Activated T-cell treated with anti-CD3 and anti-CD28 coated beads, Interleukin-2, amount 50 U/mL, for 4 hours (primary cell): Measurements from ENCODE around the gene STAB1. TPM values are rescaled to one million over a fixed set of nuclear protein-coding genes. Genes with fewer than 3 reads are reported as not detected.
"Not testable (repeated sequence)": the region's sequence is repeated elsewhere in the genome, so short reads cannot be mapped to it uniquely, and the experiment has no call there.

Experiments
- ATAC-seq, 2 donors: fragments of 200-7000 bp; cut with Tn5 transposase; one replicate each; pipeline ENCODE4 v1.10.0; 2021
- DNase-seq: peaks from one replicate; pipeline ENCODE4 v3.0.0-alpha.2; 2020
- H3K27me3 Mint-ChIP-seq: one replicate; pipeline ENCODE4 v1.8.0; 2021; ENCODE audit warnings: low read depth, mixed read lengths
- H3K36me3 Mint-ChIP-seq: one replicate; pipeline ENCODE4 v1.8.0; 2022; ENCODE audit warnings: mixed read lengths; ENCODE audit not compliant: insufficient read depth
- H3K4me1 Mint-ChIP-seq: one replicate; pipeline ENCODE4 v1.8.0; 2021; ENCODE audit warnings: low read depth, mixed read lengths
- H3K4me3 Mint-ChIP-seq: one replicate; pipeline ENCODE4 v1.8.0; 2021; ENCODE audit warnings: mild to moderate bottlenecking, moderate library complexity, mixed read lengths
- H3K9me3 Mint-ChIP-seq: one replicate; pipeline ENCODE4 v1.8.0; 2021; ENCODE audit warnings: mixed read lengths
- total RNA-seq, 3 donors: library from RNA; stranded (reverse); gene quantifications; one replicate each; pipeline ENCODE4 v1.2.1, GENCODE V29; 2021

STAB1 gene
- total RNA-seq, 3 donors from 2014 or later = 0.30 to 0.73 (median 0.40) TPM

DNA sequence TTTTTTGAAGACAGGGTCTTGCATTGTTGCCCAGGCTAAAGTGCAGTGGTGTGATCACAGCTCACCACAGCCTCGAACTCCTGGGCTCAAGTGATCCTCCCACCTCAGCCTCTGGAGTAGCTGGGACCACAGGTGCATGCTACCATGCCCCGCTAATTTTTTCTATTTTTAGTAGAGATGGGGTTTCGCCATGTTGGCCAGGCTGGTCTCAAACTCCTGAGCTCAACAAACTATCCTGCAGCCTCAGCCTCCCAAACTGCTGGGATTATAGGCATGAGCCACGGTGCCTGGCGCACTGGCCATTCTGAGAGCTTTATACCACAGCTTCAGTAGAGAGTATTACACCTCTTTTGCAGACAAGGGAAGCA, 31.5 kb downstream of the STAB1 start:
- not testable (repeated sequence) for H3K36me3 Mint-ChIP-seq, H3K9me3 Mint-ChIP-seq, DNase-seq, ATAC-seq, H3K27me3 Mint-ChIP-seq, H3K4me3 Mint-ChIP-seq, H3K4me1 Mint-ChIP-seq

GRCh38 chr3:52527039-52527731, 32.0 kb downstream of the STAB1 start:
- DNase-seq (no peak), ATAC-seq (no peak)
- no peak overlapping the region for H3K4me3 Mint-ChIP-seq
- H3K36me3 Mint-ChIP-seq = no peaks in the 10 kb centered on the region
- no peaks in the 10 kb centered on the region for H3K27me3 Mint-ChIP-seq
- no peaks in the 10 kb centered on the region for H3K9me3 Mint-ChIP-seq
- H3K4me1 Mint-ChIP-seq = no peaks in the 10 kb centered on the region

- ATAC-seq (no peak), DNase-seq (peak; percentile 0)
- H3K4me3 Mint-ChIP-seq = no peak overlapping the region
- H3K27me3 Mint-ChIP-seq = no peaks in the 10 kb centered on the region
- H3K36me3 Mint-ChIP-seq = no peaks in the 10 kb centered on the region
- peaks cover 4% of the 10 kb centered on the region for H3K4me1 Mint-ChIP-seq
- no peaks in the 10 kb centered on the region for H3K9me3 Mint-ChIP-seq
These were observed 32.8 kb downstream of the STAB1 start for GRCh38 chr3:52527732-52528585.

DNA sequence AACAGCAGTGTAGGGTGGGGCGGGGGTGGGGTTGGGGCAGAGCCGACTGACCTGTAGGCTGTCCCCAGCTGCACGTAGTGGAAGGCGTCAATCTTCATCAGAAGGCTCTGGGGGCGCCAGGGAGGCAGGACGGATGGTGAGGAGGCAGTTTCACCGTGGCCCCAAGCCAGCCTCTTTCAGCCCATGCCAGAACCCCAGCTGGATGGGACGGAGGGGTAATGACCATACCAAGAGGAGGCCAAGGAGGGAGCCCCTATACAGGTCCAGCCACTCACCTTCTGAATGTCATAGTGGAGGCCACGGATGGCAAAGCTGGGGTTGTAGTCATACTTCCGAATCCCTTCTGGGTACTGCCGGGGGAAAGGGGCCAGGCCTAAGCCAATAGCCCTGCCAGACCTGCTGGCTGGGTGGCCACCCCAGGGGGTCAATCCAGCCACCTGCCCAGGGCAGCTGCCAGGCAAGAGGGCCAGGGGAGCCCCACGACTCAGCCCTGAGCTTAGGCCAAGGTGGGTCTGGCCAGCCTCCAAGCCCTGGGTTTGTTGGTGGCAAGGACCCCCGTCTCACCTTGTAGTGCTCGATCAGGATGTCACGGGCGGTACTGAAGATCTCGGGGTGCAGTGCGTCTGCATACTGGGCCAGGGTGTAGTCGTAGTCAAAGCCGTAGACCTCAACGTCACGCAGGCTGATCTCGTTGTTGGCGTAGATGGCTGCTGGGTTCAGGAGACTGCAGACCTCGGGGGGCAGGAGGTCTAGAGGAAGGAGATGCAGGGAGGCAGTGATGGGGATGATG, 33.6 kb downstream of the STAB1 start:
- H3K4me3 Mint-ChIP-seq = no peak overlapping the region
- no peaks in the 10 kb centered on the region for H3K9me3 Mint-ChIP-seq
- DNase-seq (no peak), ATAC-seq (no peak)
- no peaks in the 10 kb centered on the region for H3K27me3 Mint-ChIP-seq
- H3K4me1 Mint-ChIP-seq = peaks cover 4% of the 10 kb centered on the region
- no peaks in the 10 kb centered on the region for H3K36me3 Mint-ChIP-seq

- ATAC-seq (no peak), DNase-seq (no peak)
- Mint-ChIP-seq H3K27me3 (no peaks in the 10 kb centered on the region), H3K36me3 (no peaks in the 10 kb centered on the region), H3K4me3 (no peak overlapping the region), H3K4me1 (peaks cover 6% of the 10 kb centered on the region), H3K9me3 (no peaks in the 10 kb centered on the region)
These were observed 34.5 kb downstream of the STAB1 start for GRCh38 chr3:52529376-52530333.

DNA sequence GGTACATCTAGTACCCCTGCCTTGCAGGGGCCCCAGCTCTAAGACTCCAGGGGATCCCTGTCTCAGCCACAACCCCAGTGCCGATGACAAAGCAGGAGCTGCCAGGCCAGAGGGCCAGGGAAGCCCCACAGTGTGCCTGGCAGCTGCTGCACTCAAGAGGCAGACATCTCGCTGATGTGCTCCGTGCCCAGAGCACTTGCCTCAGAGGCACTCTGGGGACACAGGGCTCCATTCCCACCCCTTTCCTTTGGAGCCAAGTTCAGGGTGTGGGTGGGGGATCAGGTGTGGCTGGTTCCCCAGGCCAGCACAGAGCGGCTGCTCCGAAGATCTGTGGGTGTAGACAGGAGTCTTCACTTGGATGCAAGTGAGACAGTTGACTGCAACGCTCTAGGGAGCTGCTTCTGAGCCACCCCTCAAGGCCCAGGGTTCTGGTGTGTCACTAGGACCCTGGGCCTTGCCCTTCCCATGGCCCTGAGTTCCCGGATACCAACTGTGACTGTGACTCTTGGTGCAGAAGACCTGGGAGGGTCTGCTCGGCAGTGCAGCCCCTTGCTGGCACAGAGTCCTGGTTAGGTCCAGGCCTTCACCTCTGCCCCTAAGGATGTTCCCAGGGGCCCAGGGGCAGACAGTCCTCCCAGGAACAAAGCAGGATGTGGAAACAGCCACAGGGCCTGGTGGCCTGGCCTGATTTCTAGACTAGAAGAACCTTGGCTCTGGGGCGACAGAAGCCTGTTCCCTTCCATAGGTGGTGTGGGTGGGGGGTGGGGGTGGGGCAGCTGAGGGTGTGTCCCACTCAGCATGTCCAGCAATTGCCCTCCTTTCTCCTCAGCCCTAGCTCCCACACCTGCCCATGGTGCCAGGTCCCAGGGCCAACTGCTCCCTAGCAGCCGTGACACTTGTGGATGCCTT, 36.0 kb downstream of the STAB1 start:
- no peak for DNase-seq
- no peak for ATAC-seq
- H3K9me3 Mint-ChIP-seq = no peaks in the 10 kb centered on the region
- peaks cover 14% of the 10 kb centered on the region for H3K4me1 Mint-ChIP-seq
- H3K27me3 Mint-ChIP-seq = no peaks in the 10 kb centered on the region
- no peak overlapping the region for H3K4me3 Mint-ChIP-seq
- H3K36me3 Mint-ChIP-seq = no peaks in the 10 kb centered on the region

DNA sequence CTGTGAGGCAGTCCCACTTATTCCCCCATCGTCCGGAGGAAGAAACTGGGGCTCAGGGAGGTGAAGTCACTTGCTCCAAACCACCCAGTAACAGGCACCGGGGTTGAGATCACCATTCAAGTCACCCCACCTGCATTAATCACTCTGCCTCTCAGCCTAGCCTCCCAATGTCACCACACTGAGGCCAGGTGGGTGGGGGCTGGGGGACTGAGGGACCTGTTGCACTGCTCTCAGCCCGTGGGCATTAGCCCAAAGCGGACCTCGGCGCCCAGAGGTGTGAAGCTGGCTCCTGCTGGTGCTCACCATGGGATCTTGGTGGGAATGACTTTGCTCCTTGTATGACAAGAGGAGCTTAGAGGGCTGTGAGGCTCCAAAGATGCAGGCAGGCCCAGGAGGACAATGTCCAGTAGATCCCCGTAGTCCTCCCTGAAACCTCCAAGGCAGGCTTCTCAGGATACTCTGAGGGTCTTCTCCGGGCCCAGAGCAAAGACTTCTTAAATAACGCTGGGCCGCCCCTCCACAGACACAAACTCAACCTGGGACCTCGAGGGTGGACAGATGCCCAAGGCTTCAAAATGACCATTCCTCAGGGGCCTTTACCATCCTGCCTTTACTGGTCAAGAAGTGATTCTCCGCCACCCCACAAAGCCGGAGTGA, 36.9 kb downstream of the STAB1 start:
- DNase-seq (no peak), ATAC-seq (no peak)
- no peaks in the 10 kb centered on the region for H3K9me3 Mint-ChIP-seq
- H3K4me3 Mint-ChIP-seq = peak overlapping the region; percentile 73
- peaks cover 16% of the 10 kb centered on the region for H3K4me1 Mint-ChIP-seq
- H3K27me3 Mint-ChIP-seq = no peaks in the 10 kb centered on the region
- peaks cover 2% of the 10 kb centered on the region for H3K36me3 Mint-ChIP-seq

DNA sequence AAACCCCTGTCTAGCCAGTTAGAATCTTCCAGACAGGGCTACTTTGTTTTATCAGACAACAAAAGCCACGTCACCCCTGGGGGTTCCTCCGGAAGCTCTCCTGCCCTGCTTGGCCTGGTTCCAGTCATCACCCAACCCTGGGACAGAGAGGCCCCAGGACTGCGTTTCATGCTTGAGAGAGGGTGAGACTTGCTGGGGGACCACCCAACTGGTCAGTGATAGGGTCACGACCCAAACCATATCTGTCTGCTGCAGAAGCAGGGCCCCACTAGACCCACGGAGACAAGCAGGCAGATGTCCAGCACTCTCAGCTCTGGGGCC, 37.3 kb downstream of the STAB1 start:
- Mint-ChIP-seq H3K4me3 (peak overlapping the region; percentile 73), H3K27me3 (no peaks in the 10 kb centered on the region), H3K9me3 (no peaks in the 10 kb centered on the region), H3K4me1 (peaks cover 21% of the 10 kb centered on the region), H3K36me3 (peaks cover 3% of the 10 kb centered on the region)
- ATAC-seq = no peak
- peak; percentile 25 for DNase-seq

GRCh38 chr3:52532838-52533622, 37.9 kb downstream of the STAB1 start:
- Mint-ChIP-seq H3K27me3 (no peaks in the 10 kb centered on the region), H3K4me1 (peaks cover 26% of the 10 kb centered on the region), H3K9me3 (no peaks in the 10 kb centered on the region), H3K4me3 (peak overlapping the region; percentile 73), H3K36me3 (peaks cover 8% of the 10 kb centered on the region)
- ATAC-seq (peak; percentile 4 to 6), DNase-seq (no peak)

DNA sequence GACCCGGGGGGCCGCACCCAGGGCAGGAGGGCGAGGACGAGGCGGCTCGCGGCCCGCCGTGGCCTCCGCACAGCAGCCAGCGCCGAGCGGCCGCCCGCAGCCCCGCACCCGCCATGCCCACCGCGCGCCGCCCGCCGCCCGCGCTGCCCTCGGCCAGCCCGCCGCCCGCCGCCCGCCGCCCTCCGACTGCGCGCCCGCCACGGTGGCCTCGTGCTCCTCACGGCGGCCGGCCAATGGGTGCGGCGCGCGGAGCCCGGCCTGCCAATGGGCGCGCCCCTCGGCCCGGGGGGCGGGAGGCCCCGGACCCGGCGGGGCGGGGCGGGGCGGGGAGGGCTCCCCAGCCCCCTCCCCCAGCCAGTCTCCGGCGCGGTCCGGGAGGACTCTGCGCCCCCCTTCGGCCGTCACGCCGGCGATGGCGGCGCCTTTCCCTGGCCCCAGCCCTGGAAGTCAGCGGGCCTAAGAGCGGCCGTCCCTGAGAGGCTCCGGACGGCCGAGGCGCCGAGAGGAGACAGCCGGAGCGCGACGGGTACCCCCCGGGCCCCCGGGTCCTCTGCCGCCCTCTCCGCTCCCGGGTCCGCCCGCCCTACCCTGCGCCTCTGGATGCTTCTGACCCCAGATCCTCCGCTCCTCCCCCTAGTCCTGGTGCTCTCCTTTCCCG, 38.6 kb downstream of the STAB1 start, which contains the start of gene NT5DC2:
NT5DC2 (minus strand) TSS at position 235 of the 658 bp plus-strand sequence; CDS start at position 115, 120 bp downstream.
- H3K27me3 Mint-ChIP-seq = no peaks in the 10 kb centered on the region
- H3K4me3 Mint-ChIP-seq = peak within 1 kb of the TSS; percentile 98
- H3K4me1 Mint-ChIP-seq = peaks cover 33% of the 10 kb centered on the region
- H3K9me3 Mint-ChIP-seq = no peaks in the 10 kb centered on the region
- peak; percentile 57 for DNase-seq
- peaks cover 12% of the 10 kb centered on the region for H3K36me3 Mint-ChIP-seq
- peak; percentile 49 to 55 for ATAC-seq

GRCh38 chr3:52534281-52535183, 39.4 kb downstream of the STAB1 start:
- H3K4me1 Mint-ChIP-seq = peaks cover 40% of the 10 kb centered on the region
- DNase-seq (no peak), ATAC-seq (no peak)
- H3K9me3 Mint-ChIP-seq = no peaks in the 10 kb centered on the region
- peaks cover 19% of the 10 kb centered on the region for H3K36me3 Mint-ChIP-seq
- H3K27me3 Mint-ChIP-seq = no peaks in the 10 kb centered on the region
- H3K4me3 Mint-ChIP-seq = peak overlapping the region; percentile 98
